Stimulated activated CD4-positive, alpha-beta T cell treated with anti-CD3 and anti-CD28 coated beads, Interleukin-4, amount 100 ng/mL, for 4 hours (primary cell): ENCODE results near the gene PROCA1.
"Not testable (repeated sequence)": the region's sequence is repeated elsewhere in the genome, so short reads cannot be mapped to it uniquely, and the experiment has no call there.

Experiments used
- DNase-seq, 2 experiments: peaks; one replicate each; pipeline ENCODE4 v3.0.0-alpha.2; 2020

PROCA1 gene

GRCh38 chr17:28743243-28744103 lies 31.8 kb upstream of the PROCA1 start, which contains the start of gene TRAF4:
TRAF4 (plus strand) TSS chr17:28744011; CDS start chr17:28744113, 102 bp downstream.
- peak; percentile 76 to 84 for DNase-seq

GRCh38 chr17:28741358-28742349 lies 30.0 kb upstream of the PROCA1 start:
- DNase-seq, result no peak

GRCh38 chr17:28740406-28741357 lies 29.0 kb upstream of the PROCA1 start:
- DNase-seq, result no peak

DNA sequence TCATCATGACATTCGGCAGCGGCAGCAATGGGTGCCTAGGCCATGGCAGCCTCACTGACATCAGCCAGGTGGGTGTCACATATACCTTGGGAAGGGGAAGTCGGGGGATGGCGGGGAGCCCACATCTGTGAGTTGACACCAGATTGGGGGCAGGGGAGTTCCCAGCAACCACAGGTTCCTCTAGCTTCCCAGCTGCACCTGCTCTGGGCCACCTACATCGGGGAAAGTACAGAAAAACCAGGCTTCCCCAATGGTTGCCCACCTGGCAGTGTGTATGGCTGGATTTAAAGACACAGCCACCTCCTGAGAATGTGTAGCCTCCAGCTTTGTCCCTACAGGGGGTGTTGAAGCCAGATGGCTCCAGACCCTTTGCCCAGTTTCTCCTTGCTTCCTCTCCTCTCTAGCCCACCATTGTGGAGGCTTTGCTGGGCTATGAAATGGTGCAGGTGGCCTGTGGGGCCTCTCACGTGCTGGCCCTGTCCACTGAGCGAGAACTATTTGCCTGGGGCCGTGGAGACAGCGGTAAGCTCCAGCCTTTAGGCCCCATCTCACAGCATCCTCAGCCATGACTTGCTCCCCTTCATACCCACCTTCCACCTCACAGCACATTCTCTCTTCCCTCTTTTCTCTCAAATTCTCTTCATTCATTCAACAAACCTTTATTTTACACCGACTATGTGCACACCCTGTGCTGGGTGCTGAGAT lies 27.1 kb upstream of the PROCA1 start:
- peak; percentile 56 to 88 for DNase-seq

- DNase-seq, result no peak
Measured at GRCh38 chr17:28737770-28738679, 26.3 kb upstream of the PROCA1 start.

- DNase-seq, result no peak
Measured at GRCh38 chr17:28737316-28737715, 25.6 kb upstream of the PROCA1 start.

GRCh38 chr17:28735913-28736769 lies 24.5 kb upstream of the PROCA1 start:
- not testable (repeated sequence) for DNase-seq

- DNase-seq, result no peak
Measured at GRCh38 chr17:28735242-28735722, 23.6 kb upstream of the PROCA1 start.

- no peak for DNase-seq
Measured at GRCh38 chr17:28734712-28735241, 23.1 kb upstream of the PROCA1 start.

GRCh38 chr17:28733346-28733745 lies 21.7 kb upstream of the PROCA1 start:
- DNase-seq, result no peak

GRCh38 chr17:28729950-28730330 lies 18.3 kb upstream of the PROCA1 start:
- no peak for DNase-seq

- peak; percentile 96 to 97 for DNase-seq
Measured at GRCh38 chr17:28728364-28729200, 16.9 kb upstream of the PROCA1 start, which contains the start of gene NEK8. NEK8 (plus strand) TSS chr17:28728788; CDS start chr17:28728814, 26 bp downstream.

DNA sequence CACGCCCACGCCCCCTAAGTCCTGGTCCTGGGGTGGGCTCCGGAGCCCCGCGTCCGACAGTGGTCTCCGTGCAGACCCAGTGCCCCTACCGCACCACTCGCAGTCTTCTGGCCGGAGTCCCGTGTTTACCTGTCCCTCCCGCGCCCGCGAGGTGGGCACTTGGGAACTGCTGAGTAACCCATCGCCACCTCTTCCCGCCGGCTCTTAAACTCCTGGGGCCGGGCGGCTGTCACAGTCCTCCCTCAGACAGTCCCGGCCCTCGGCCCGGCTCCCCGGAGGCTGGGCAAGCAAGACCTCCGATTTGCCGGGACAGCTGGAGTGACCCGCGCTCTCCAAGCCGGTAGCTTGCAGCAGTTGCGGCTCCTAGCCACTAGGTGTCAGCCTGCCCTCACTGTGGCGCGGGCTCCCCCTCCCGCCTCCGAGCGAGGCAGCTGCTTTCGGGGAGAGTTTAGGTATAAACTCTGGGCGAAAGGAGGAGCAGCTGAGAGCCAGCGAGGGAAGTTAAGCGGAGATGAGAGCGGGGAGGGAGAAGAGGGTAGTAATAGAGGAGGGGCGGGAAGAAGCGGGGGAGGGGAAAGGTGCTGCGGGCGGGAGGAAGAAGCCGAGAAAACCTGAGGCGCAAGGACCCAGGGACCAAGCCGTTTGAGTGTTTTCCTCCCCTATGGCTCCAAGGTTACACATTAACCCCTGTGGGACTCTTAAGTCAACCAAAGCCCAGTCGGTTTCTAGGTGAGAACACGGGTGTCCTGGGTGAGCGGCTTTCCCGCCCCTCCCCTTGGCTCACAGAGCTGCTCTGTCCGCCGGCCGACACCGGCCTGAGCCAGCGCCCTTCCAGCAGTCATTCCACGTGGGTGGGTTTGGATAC lies 15.2 kb upstream of the PROCA1 start:
- DNase-seq, result peak; percentile 88

DNA sequence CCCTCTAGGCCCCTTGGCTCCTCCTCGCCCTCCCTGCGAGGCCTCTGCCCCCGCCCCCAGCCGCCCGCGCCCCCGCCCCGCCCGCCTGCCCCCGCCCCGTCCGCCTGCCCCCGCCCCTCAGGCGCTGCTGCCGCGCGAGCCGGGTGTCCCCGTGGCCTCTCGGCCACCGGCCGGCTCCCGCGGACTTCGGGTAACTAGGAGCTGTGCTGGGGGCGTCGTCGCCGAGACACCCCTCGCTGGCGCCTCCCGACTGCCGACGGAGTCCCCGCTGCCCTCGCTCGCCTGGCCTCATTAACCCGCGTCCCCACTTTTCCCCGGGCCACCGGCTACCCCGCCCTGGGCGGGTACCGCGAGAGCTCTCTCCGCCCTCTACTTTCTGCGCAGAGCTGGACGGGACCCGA lies 14.5 kb upstream of the PROCA1 start, which contains the start of gene TLCD1:
TSS of gene TLCD1 (minus strand) at position 8 of the 401 bp plus-strand sequence. CDS start 136 bp downstream, outside the sequence.
- peak; percentile 55 to 71 for DNase-seq

GRCh38 chr17:28725660-28726225 lies 14.1 kb upstream of the PROCA1 start:
- DNase-seq, result peak in 1 of 2 experiments; percentile 58

DNA sequence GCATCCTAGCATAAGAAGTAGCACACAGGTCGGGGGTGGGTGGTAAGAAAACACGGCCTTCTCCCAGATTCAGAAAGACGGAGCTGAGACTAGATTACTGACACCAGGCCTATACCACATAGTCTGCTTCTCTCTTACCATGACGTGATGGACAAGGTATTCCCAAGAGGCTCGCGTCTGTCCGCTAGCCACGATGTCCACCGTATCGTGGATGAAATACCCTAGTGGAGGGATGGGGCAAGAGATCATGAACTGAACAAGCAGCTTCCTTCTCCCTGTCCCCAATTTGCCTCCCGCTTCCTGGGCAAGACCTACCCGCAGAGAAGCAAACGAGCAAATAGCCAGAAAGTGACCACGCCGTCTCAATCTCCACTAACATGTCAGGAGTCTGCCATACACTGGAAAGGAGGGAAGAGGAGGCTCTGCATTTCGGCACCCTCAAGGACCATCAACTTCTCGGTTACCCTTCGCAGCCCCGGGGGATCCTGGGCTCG lies 13.5 kb upstream of the PROCA1 start:
- DNase-seq, result peak in 1 of 2 experiments; percentile 31
